ENCODE results near the gene DCP2. TPM values are rescaled to one million over a fixed set of nuclear protein-coding genes. Genes with fewer than 3 reads are reported as not detected.

DCP2 gene
- total RNA-seq, 1 donor from 2014 or later: 39.7 TPM

DNA sequence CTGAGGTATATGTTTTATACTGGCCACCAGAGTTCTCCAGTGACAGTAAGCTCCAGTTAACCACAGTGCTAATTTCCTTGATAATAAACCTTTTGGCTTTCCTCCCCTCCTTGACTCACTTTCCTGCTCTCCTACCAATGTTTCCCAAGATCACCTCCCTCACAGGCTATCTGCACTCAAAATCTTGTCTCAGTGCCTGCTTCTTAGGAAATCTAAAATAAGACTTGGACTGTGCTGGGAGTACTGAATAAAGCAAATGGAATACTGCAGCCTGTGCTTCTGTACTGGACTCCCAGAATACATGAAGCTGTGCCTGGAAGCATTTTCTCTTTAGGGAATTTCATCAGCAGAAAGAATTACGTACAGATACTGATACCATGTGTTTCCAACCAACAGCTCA lies 1.7 kb upstream of the DCP2 start:
- Mint-ChIP-seq H3K27me3 (ENCODE audit: unreplicated experiment) (no peaks in the 10 kb centered on the region), H3K4me1 (ENCODE audit: unreplicated experiment) (peaks cover 33% of the 10 kb centered on the region), H3K36me3 (ENCODE audit: unreplicated experiment) (no peaks in the 10 kb centered on the region), H3K27ac (ENCODE audit: unreplicated experiment) (no peak overlapping the region), H3K9me3 (ENCODE audit: unreplicated experiment) (no peaks in the 10 kb centered on the region), H3K4me3 (ENCODE audit: unreplicated experiment) (no peak overlapping the region)
- DNase-seq (ENCODE audit: extremely low spot score, unreplicated experiment): no peak
- TF ChIP-seq, protein P1, sequence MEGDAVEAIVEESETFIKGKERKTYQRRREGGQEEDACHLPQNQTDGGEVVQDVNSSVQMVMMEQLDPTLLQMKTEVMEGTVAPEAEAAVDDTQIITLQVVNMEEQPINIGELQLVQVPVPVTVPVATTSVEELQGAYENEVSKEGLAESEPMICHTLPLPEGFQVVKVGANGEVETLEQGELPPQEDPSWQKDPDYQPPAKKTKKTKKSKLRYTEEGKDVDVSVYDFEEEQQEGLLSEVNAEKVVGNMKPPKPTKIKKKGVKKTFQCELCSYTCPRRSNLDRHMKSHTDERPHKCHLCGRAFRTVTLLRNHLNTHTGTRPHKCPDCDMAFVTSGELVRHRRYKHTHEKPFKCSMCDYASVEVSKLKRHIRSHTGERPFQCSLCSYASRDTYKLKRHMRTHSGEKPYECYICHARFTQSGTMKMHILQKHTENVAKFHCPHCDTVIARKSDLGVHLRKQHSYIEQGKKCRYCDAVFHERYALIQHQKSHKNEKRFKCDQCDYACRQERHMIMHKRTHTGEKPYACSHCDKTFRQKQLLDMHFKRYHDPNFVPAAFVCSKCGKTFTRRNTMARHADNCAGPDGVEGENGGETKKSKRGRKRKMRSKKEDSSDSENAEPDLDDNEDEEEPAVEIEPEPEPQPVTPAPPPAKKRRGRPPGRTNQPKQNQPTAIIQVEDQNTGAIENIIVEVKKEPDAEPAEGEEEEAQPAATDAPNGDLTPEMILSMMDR (IDR thresholded peaks at IDR 0.05): no peak

DNA sequence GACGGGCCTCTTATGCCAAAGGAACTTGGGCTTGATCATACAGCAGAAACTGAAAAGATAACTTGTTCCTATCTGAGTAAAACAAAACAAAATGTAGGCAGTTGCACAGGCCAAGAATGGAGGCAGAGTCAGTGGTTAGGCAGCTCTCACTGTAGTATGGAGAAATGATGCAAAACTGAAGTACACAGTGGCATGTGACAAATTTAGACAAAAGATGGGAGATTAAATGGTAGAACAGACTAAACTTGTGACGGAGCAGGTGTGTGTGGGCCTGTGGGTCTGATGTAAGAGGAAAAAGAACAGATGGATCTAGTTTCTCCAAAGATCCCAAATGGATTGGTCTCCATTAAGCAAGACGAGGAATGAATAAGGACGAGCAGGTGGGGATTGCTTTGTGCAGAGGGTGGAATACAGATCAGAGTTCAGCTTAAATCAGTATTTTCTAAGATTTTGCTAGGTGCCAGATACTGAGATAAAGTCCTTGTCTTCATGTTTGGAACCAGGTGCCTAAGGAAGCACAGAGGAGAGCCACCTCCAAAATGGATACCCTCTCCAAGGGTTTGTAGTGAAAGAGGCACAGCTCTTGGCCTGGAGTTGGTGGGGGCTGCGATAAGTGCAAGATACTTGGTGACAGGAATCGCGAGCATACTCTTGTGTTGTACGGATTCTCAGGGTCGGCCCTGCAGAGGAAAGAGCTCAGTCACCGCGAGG lies 722 bp upstream of the DCP2 start:
- TF ChIP-seq, protein P1 (IDR thresholded peaks at IDR 0.05): no peak
- H3K27me3 Mint-ChIP-seq (ENCODE audit: unreplicated experiment): no peaks in the 10 kb centered on the region
- H3K9me3 Mint-ChIP-seq (ENCODE audit: unreplicated experiment): no peaks in the 10 kb centered on the region
- H3K36me3 Mint-ChIP-seq (ENCODE audit: unreplicated experiment): no peaks in the 10 kb centered on the region
- peak overlapping the region; percentile 96 for H3K4me3 Mint-ChIP-seq (ENCODE audit: unreplicated experiment)
- H3K4me1 Mint-ChIP-seq (ENCODE audit: unreplicated experiment): peaks cover 38% of the 10 kb centered on the region
- H3K27ac Mint-ChIP-seq (ENCODE audit: unreplicated experiment): peak overlapping the region; percentile 84
- no peak for DNase-seq (ENCODE audit: extremely low spot score, unreplicated experiment)

DNA sequence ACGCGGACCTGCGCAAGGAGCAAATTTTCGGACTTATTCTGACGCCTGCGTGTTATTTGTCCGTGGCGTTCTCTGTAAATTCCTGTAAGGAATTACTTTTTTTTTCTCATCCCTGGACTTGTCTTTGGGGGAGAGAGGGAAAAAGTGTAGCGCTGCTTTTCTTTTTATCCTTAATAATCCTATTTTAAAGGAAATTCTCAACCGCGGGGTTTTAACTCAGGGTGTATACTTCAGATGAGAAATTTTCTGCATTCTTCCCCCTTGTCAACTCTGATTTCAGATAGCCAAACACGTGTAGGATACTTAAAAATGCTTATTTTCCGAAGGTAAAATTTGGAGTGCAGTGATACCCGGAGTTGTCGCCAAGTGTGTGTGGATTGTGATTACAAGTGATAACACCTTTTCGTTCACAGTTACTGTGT lies 853 bp downstream of the DCP2 start:
- no peaks in the 10 kb centered on the region for H3K9me3 Mint-ChIP-seq (ENCODE audit: unreplicated experiment)
- TF ChIP-seq, protein P1 (IDR thresholded peaks at IDR 0.05): no peak
- peaks cover 2% of the 10 kb centered on the region for H3K36me3 Mint-ChIP-seq (ENCODE audit: unreplicated experiment)
- no peak for DNase-seq (ENCODE audit: extremely low spot score, unreplicated experiment)
- peaks cover 44% of the 10 kb centered on the region for H3K4me1 Mint-ChIP-seq (ENCODE audit: unreplicated experiment)
- H3K27me3 Mint-ChIP-seq (ENCODE audit: unreplicated experiment): no peaks in the 10 kb centered on the region
- H3K4me3 Mint-ChIP-seq (ENCODE audit: unreplicated experiment): peak overlapping the region; percentile 96
- peak overlapping the region; percentile 95 for H3K27ac Mint-ChIP-seq (ENCODE audit: unreplicated experiment)

DNA sequence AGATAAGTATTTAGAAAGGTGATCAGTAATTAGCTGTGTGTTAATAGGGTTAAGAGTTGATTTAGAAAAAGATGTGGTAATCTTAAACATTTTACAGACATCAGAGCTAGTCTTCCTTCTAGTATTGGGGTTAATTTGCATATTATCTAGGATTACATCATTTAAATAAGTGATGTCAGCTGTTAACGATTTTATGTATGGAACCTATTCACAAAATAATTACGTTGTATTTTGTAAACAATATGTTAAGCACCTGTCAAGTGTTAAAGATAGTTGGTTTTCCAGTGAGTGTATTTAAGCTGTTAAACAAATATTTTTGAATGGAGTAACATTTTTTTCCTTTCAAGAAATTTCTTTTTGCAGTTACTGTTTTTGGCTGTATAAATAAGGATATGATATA lies 2.2 kb downstream of the DCP2 start:
- no peak for DNase-seq (ENCODE audit: extremely low spot score, unreplicated experiment)
- TF ChIP-seq, protein P1 (IDR thresholded peaks at IDR 0.05): no peak
- Mint-ChIP-seq H3K9me3 (ENCODE audit: unreplicated experiment) (no peaks in the 10 kb centered on the region), H3K27me3 (ENCODE audit: unreplicated experiment) (no peaks in the 10 kb centered on the region), H3K4me1 (ENCODE audit: unreplicated experiment) (peaks cover 58% of the 10 kb centered on the region), H3K36me3 (ENCODE audit: unreplicated experiment) (peaks cover 7% of the 10 kb centered on the region), H3K27ac (ENCODE audit: unreplicated experiment) (no peak overlapping the region), H3K4me3 (ENCODE audit: unreplicated experiment) (peak overlapping the region; percentile 96)

DNA sequence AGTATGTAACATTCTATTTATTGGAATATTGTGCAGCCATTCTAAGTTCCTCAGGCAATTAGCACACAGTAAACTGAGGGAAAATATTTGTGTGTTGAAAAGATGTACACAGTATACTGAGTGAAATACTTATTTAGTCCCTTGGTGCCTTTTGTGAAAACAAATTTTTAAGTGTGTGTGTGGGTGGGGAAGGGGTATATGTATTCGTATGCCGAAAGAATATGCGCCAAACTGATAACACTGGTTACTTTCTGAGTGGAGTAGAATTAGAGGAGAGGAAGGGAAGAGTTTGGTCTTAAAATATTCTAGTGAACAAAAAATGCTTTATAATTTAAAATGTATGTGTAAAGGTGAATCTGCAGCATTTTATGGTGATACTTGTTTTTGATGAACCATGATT lies 3.1 kb downstream of the DCP2 start:
- Mint-ChIP-seq H3K4me3 (ENCODE audit: unreplicated experiment) (peak overlapping the region; percentile 27), H3K27ac (ENCODE audit: unreplicated experiment) (no peak overlapping the region), H3K9me3 (ENCODE audit: unreplicated experiment) (no peaks in the 10 kb centered on the region), H3K4me1 (ENCODE audit: unreplicated experiment) (peaks cover 62% of the 10 kb centered on the region), H3K36me3 (ENCODE audit: unreplicated experiment) (peaks cover 11% of the 10 kb centered on the region), H3K27me3 (ENCODE audit: unreplicated experiment) (no peaks in the 10 kb centered on the region)
- DNase-seq (ENCODE audit: extremely low spot score, unreplicated experiment): no peak
- TF ChIP-seq, protein P1 (IDR thresholded peaks at IDR 0.05): no peak

All from osteocyte (in vitro differentiated cells).